ENCODE data around the gene TMEM200B.

- TF ChIP-seq, protein P1, sequence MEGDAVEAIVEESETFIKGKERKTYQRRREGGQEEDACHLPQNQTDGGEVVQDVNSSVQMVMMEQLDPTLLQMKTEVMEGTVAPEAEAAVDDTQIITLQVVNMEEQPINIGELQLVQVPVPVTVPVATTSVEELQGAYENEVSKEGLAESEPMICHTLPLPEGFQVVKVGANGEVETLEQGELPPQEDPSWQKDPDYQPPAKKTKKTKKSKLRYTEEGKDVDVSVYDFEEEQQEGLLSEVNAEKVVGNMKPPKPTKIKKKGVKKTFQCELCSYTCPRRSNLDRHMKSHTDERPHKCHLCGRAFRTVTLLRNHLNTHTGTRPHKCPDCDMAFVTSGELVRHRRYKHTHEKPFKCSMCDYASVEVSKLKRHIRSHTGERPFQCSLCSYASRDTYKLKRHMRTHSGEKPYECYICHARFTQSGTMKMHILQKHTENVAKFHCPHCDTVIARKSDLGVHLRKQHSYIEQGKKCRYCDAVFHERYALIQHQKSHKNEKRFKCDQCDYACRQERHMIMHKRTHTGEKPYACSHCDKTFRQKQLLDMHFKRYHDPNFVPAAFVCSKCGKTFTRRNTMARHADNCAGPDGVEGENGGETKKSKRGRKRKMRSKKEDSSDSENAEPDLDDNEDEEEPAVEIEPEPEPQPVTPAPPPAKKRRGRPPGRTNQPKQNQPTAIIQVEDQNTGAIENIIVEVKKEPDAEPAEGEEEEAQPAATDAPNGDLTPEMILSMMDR (IDR thresholded peaks at IDR 0.05): no peak
- peak; percentile 92 for TF ChIP-seq EZH2 (IDR thresholded peaks at IDR 0.05; ENCODE audit: borderline replicate concordance, insufficient read depth, low read depth, low read length, poor library complexity, severe bottlenecking)
Observed at GRCh38 chr1:29121936-29122681, 1.6 kb downstream of the TMEM200B start.

Data from B cell (primary cell).